Anterior cingulate cortex (tissue), 58 donors: ENCODE measurements around the gene KCNK3.
"Not testable (repeated sequence)": the region's sequence is repeated elsewhere in the genome, so short reads cannot be mapped to it uniquely, and the experiment has no call there.

ENCODE experiments used
- DNase-seq, 58 donors: peaks; one replicate each; lab custom pipeline; 2025; lab: John Stamatoyannopoulos, UW

The KCNK3 gene

DNA sequence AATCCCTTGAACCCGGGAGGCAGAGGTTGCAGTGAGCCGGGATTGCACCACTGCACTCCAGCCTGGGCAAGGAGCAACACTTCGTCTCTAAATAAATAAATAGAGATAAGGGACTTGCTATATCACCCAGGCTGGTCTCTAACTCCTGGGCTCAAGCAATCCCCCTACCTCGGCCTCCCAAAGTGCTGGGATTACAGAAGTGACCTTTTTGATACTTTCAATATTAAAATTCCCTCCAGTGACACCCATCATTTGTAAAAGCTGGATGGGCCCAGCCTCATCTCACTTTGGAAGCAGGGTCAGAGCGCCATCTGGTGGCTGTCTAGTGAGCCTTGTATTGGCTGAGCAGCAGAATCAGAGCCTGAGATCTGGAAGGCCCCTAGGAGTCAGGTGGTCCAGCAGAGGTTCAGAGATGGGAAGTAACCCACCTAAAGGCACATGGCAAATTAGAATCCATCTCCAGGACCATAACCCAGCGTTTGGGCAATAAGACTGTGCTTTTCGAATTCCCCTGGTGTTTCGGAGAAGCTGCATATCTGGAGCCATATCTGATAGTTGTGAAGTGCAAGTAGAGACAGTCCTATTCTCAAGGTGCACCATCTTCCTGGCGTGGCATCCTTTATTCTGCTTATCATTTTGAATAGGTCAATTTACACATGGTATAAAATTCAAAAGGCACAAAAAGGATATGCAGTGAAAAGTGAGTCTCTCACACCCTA lies 53.2 kb downstream of the KCNK3 start:
- DNase-seq = peak in 56 of 58 donors; percentile 20 to 97 (median 63)

DNA sequence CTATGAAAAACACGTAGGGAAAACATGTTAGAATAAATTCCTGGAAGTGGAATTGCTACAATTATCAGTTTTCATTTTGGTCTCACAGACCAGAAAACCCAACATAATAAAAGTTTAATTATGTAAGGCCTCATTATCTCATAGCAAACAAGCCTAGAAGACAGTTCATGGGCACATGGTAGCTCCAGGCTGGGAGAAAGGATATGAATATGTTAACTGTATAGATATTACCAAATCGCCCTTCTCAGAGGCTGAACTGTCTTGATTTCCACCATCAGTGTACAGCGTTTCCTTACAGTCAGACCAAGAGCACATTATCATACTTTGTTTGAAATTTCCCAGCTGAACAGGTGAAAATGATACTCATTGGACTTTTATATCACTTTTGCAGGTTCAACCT lies 54.4 kb downstream of the KCNK3 start:
- DNase-seq = no peak

DNA sequence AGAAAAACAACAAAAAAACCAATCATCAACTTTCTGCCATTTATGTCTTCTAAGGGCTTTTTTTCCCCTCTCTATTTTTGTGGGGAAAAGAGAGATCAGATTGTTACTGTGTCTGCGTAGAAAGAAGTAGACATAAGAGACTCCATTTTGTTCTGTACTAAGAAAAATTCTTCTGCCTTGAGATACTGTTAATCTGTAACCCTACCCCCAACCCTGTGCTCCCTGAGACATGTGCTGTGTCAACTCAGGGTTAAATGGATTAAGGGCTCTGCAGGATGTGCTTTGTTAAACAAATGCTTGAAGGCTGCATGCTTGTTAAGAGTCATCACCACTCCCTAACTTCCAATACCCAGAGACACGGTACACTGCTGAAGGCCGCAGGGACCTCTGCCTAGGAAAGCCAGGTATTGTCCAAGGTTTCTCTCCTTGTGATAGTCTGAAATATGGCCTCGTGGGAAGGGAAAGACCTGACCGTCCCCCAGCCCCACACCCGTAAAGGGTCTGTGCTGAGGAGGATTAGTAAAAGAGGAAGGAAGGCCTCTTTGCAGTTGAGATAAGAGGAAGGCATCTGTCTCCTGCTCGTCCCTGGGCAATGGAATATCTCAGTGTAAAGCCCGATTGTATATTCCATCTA lies 57.4 kb downstream of the KCNK3 start:
- not testable (repeated sequence) for DNase-seq

DNA sequence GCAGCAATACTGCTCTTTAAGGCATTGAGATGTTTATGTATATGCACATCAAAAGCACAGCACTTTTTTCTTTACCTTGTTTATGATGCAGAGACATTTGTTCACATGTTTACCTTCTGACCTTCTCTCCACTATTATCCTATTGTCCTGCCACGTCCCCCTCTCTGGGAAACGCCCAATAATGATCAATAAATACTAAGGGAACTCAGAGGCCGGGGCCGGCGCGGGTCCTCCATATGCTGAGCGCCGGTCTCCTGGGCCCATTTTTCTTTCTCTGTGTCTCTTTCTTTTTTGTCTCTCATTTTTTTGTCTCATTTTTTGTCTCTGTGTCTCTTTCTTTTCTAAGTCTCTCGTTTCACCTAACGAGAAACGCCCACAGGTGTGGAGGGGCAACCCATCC lies 57.9 kb downstream of the KCNK3 start:
- DNase-seq = not testable (repeated sequence)

- no peak for DNase-seq
These were observed 60.1 kb downstream of the KCNK3 start for GRCh38 chr2:26752656-26753055.

DNA sequence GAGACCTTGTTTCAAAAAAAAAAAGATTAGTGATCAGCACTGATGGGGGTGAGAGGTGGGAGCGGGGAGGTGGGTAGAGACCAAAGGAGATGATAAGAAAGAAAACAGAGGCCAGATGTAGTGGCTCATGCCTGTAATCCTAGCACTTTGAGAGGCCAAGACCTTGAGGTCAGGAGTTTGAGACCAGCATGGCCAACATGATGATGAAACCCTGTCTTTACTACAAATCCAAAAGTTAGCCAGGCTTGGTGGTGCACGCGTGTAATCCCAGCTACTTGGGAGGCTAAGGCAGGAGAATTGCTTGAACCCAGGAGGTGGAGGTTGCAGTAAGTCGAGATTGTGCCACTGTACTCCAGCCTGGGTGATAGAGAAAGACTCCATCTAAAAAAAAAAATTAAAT lies 62.0 kb downstream of the KCNK3 start:
- no peak for DNase-seq

GRCh38 chr2:26754972-26755670 lies 62.6 kb downstream of the KCNK3 start:
- no peak for DNase-seq

DNA sequence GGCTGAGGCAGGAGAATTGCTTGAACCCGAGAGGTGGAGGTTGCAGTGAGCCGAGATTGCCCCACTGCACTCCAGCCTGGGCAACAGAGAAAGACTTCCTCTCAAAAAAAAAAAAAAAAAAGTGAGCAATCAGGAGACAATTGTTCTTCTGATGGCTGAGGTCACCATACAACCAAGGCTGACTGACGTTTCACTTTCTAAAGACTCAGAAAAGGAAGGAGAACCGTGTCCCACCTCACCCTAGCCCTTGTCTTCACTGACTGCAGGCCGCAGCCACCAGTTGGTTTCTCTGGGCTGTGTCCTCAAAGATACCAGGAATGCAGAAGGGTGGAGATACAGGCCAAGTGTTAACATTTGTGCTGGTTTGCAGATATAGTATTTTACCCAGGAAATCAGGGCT lies 63.8 kb downstream of the KCNK3 start:
- DNase-seq = no peak

- DNase-seq = peak in 1 of 58 donors; percentile 33
These were observed 65.6 kb downstream of the KCNK3 start for GRCh38 chr2:26757873-26758789.

GRCh38 chr2:26758790-26759321 lies 66.3 kb downstream of the KCNK3 start:
- DNase-seq = no peak

DNA sequence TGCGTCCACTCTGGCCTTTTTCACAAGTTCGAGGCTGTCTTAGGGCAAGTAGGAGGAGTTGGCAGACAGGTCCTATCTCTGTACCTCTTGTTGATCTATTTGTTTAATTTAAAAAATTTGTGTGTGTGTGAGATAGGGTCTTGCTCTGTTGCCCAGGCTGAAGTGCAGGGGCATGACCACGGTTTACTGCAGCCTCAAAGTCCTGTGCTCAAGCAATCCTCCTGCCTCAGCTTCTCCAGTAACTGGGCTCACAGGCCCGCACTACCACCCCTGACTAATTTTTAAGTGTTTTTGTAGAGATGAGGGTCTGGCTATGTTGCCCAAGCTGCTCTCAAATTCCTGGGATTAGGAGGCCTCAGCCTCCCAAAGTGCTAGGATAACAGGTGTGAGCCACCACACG lies 67.3 kb downstream of the KCNK3 start:
- DNase-seq = no peak

- not testable (repeated sequence) for DNase-seq
These were observed 68.5 kb downstream of the KCNK3 start for GRCh38 chr2:26760991-26761390.

- no peak for DNase-seq
These were observed 70.5 kb downstream of the KCNK3 start for GRCh38 chr2:26763019-26763418.

- DNase-seq = peak in 56 of 58 donors; percentile 25 to 86 (median 70)
These were observed 71.8 kb downstream of the KCNK3 start, which contains the start of gene SLC35F6 for GRCh38 chr2:26764078-26764887. TSS of gene SLC35F6 (plus strand) at chr2:26764284. CDS start at chr2:26764350, 66 bp downstream.

- no peak for DNase-seq
These were observed 72.4 kb downstream of the KCNK3 start for GRCh38 chr2:26764906-26765305.

DNA sequence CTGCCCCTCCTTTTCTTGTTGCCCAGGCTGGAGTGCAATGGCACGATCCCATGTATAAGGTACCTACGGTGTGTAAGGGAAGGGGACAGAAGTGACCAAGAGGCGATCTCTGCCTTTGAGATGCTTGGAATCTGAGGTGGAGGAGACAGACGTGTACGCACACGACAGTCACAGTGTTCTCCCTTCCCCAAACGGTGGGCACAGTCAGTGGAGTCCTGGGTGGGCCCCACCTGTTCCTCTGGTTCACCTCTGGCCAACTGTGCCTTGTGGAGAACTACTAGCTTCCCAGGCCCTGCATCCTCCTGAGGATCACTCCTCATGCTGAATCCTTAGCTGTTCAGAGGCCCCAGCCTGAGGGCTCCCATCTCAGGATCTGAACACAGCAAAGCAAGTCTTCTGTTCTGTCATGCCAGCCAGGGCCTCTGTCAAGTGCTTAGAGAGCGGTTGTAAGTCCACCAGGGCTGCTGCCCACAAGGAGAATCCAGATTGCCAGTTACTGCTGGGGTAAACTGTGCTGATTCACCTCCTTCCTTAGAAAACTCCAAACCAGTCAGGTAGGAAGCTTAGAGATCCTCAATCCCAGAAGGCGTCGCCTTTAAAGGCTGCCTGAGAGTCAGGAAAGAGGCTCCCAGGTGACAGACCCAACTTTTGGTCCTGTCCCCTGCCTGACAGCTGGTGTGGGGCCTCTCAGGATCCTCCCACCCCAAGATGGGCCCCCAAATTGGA lies 73.1 kb downstream of the KCNK3 start:
- DNase-seq = peak in 1 of 58 donors; percentile 5

DNA sequence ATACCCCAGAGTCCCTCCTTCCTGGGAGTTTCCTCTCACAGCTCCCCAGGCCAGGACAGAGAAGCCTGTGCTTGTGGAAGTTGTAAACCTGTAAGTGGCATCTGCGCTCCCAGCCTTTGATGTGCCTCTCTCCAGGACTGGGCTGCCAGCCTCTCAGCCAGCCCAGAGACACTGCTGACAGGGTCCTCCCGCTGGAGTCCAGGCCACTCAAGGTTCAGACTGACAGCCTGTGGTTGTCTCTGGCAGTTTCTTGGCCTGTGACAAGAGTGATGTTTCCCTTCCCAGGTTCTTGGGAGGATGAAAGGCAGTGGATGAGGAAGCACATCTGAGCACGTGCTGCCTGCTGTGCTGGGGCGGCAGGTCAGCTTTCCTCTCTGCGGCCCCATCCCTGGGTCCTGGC lies 74.6 kb downstream of the KCNK3 start:
- no peak for DNase-seq

DNA sequence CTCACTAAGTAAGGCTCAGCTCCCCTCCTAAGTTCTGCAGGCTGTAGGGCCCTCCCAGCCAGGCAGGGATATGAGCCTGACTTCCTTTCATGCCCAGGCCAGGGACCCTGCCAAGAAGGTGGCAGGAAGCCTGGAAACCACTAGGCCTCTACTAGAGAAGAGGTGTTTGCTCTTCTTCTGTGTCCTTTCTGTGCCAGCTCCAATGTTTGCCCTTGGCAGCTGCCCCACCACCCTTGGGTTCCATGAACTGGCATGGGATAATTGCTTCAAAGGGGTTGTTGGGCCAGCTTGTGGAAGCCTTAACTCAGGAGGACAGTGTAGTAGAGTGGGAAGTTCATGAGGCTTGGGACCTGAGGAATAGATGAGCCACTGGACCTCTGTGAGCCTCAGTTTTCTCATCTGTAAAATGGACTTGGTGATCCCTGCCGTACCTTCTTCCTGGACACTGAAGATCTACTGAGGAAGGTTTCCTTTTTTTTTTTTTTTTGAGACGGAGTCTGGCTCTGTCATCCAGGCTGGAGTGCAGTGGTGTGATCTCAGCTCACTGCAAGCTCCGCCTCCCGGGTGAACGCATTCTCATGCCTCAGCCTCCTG lies 75.5 kb downstream of the KCNK3 start:
- no peak for DNase-seq
